ENCODE data around the gene FCRL6. TPM values are rescaled to one million over a fixed set of nuclear protein-coding genes. Genes with fewer than 3 reads are reported as not detected.

Gene FCRL6
- total and polyA plus RNA-seq, 2 of the 13 experiments (the other 11 are each of a cell fraction or from before 2014, with no cell fraction given): not detected

DNA sequence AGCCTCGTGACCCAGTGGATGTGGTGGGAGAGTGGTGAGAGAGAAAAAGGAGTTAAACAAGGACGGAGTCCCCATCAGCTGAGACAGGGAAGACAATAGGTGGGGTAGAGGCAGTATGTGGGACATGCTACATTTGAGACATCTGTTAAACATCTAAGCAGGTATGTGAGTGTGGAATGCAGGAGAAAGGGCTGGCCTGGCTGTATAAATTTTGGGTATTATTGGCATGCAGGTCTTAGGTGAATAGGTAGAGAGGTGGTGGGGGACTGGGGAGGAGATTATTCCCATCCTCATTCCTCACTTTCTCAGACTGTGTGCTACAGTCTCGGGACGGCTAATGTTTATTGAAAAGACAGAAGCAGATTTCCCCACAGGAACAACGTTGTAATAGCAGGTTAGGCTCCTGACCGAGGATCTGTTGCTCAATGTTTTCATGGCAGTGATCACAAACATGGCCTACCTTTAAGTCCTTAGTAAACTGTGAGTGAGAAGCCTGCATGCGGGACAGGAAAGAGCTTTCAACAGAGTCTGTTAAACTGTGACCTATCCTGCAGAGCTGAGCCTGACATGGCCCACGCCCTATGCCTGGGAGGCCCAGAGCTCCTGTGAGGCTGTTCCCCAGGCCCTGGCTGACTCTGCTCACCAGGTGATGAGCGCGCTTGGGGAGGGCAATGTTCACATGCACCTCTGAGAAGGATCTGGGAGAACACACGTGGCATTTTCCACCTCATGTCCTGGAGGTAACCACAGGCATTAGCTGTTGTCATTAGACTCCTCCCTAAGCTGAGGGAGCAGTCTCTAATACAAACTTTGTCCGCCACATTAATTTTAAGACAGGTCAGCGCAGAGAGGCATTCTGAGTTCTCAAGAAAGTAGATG, 43.8 kb downstream of the FCRL6 start:
- TF ChIP-seq ZNF589 (CRISPR knock-in tag; conservative IDR thresholded peaks at IDR 0.05) (no peak), CEBPG (CRISPR knock-in tag; IDR thresholded peaks at IDR 0.05) (peak; percentile 58), PHF21A (CRISPR knock-in tag; IDR thresholded peaks at IDR 0.05) (no peak), CEBPB (IDR thresholded peaks at IDR 0.05; ENCODE audit: borderline replicate concordance, low read depth, low read length) (peak; percentile 70), CENPX (CRISPR knock-in tag; IDR thresholded peaks at IDR 0.05) (no peak)
- TF ChIP-seq, protein P1, sequence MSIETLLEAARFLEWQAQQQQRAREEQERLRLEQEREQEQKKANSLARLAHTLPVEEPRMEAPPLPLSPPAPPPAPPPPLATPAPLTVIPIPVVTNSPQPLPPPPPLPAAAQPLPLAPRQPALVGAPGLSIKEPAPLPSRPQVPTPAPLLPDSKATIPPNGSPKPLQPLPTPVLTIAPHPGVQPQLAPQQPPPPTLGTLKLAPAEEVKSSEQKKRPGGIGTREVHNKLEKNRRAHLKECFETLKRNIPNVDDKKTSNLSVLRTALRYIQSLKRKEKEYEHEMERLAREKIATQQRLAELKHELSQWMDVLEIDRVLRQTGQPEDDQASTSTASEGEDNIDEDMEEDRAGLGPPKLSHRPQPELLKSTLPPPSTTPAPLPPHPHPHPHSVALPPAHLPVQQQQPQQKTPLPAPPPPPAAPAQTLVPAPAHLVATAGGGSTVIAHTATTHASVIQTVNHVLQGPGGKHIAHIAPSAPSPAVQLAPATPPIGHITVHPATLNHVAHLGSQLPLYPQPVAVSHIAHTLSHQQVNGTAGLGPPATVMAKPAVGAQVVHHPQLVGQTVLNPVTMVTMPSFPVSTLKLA (IDR thresholded peaks at IDR 0.05): 0 out of 2 replicates have a peak, but pooled peaks have one; percentile 19
- in situ Hi-C loops (cut with HindIII; ENCODE audit: extremely low pct_ligation_motif_present, low pct_unique_long_range_greater_than_20kb): no loop called here
- WGBS (ENCODE audit: low lambda C conversion rate): 24% methylated on average over 11 of the region's 13 CpGs
- no peaks in the 10 kb centered on the region for H3K79me2 ChIP-seq (ENCODE audit: insufficient read depth, low read length)
- BruUV-seq (replicated peaks): no TSS peak
- ATAC-seq (peak; percentile 86), FAIRE-seq (peak; percentile 57), DNase-seq (ENCODE audit: low spot score) (peak; percentile 51)
- H3K36me3 ChIP-seq (replicated peaks in 1 of 2; ENCODE audit: control insufficient read depth in 1 of 2, insufficient read depth in 2 of 2, low read length in 2 of 2): no peaks in the 10 kb centered on the region
- CTCF ChIA-PET (ENCODE audit: low intra/inter-chr PET ratio, low total read pairs): no interaction called here
- POLR2A ChIA-PET: no interaction called here
- H3K4me3 ChIP-seq (replicated peaks in 1 of 3; ENCODE audit: insufficient read depth in 1 of 3, low read depth in 2 of 3, low read length in 3 of 3): no peak overlapping the region
- H3K4me2 ChIP-seq (ENCODE audit: low read depth, low read length): no peak overlapping the region
- intact Hi-C loops (cut with micrococcal nuclease; ENCODE audit: unreplicated experiment): no loop called here
- no peaks in the 10 kb centered on the region for H3K9me3 ChIP-seq (ENCODE audit: low read length)
- H3K27ac ChIP-seq (ENCODE audit: extremely low read length, insufficient read depth, low read length): no peak overlapping the region
- H4K20me1 ChIP-seq (ENCODE audit: insufficient read depth, low read length): no peaks in the 10 kb centered on the region
- no peak overlapping the region for H3K9ac ChIP-seq (ENCODE audit: insufficient read depth, low read depth, low read length)
- peaks cover 8% of the 10 kb centered on the region; the same call in 1 of the 2 replicates for H3K4me1 ChIP-seq (ENCODE audit: insufficient read depth, low read length)
- H2AFZ ChIP-seq (ENCODE audit: low read length): no peak overlapping the region
- peaks cover 0 to 6% of the 10 kb centered on the region in 2 experiments; a peak in 2 of 5 replicates for H3K27me3 ChIP-seq (ENCODE audit: control insufficient read depth in 1 of 2, insufficient read depth in 2 of 2, low read length in 2 of 2)

Measured in HepG2 (cell line).